Coronary artery (tissue), 2 donors: Measurements from ENCODE around the gene GLOD4.
A peak's percentile ranks its signal among the peaks of the same experiment; 100 is the strongest.
"Not testable (repeated sequence)": the region's sequence is repeated elsewhere in the genome, so short reads cannot be mapped to it uniquely, and the experiment has no call there.

ENCODE experiments used
- DNase-seq: peaks from one replicate; pipeline ENCODE4 v3.0.0-alpha.2; 2017; ENCODE audit warnings: low spot score
- H3K27ac ChIP-seq, 2 donors: fragments of 200-600 bp; sonication (generic); one replicate each; pipeline ENCODE4 v1.5.1; 2016 to 2019
- H3K4me3 ChIP-seq: fragments of 200-600 bp; sonication (generic); 2 replicates; pipeline ENCODE4 v1.5.1; 2016; ENCODE audit warnings: mild to moderate bottlenecking, moderate library complexity
- TF ChIP-seq, protein P1 (sequence below): fragments of 200-600 bp; sonication (generic); IDR thresholded peaks from one replicate; pipeline ENCODE4 v1.5.1; 2019; ENCODE audit warnings: antibody characterized with exemption

Gene GLOD4

GRCh38 chr17:752002-752619 is 30.0 kb downstream of the GLOD4 start, which contains the start of gene GEMIN4:
GEMIN4 (minus strand) TSS chr17:752264; CDS start chr17:752142, 122 bp downstream.
- peak within 1 kb of the TSS; percentile 80 for H3K4me3 ChIP-seq
- H3K27ac ChIP-seq = peak within 1 kb of the TSS; percentile 75 to 94
- peak; percentile 92 for DNase-seq
- TF ChIP-seq, protein P1, sequence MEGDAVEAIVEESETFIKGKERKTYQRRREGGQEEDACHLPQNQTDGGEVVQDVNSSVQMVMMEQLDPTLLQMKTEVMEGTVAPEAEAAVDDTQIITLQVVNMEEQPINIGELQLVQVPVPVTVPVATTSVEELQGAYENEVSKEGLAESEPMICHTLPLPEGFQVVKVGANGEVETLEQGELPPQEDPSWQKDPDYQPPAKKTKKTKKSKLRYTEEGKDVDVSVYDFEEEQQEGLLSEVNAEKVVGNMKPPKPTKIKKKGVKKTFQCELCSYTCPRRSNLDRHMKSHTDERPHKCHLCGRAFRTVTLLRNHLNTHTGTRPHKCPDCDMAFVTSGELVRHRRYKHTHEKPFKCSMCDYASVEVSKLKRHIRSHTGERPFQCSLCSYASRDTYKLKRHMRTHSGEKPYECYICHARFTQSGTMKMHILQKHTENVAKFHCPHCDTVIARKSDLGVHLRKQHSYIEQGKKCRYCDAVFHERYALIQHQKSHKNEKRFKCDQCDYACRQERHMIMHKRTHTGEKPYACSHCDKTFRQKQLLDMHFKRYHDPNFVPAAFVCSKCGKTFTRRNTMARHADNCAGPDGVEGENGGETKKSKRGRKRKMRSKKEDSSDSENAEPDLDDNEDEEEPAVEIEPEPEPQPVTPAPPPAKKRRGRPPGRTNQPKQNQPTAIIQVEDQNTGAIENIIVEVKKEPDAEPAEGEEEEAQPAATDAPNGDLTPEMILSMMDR = peak; percentile 85

GRCh38 chr17:751269-752001 is 30.6 kb downstream of the GLOD4 start:
- TF ChIP-seq, protein P1 = no peak
- no peak for DNase-seq
- peak overlapping the region; percentile 75 to 94 for H3K27ac ChIP-seq
- H3K4me3 ChIP-seq = peak overlapping the region; percentile 80

- TF ChIP-seq, protein P1 = no peak
- no peak for DNase-seq
- Histone ChIP-seq H3K4me3 (peak overlapping the region; percentile 80), H3K27ac (no peak overlapping the region)
Measured at GRCh38 chr17:750431-751037, 31.5 kb downstream of the GLOD4 start.

- not testable (repeated sequence) for H3K4me3 ChIP-seq, H3K27ac ChIP-seq, DNase-seq
Measured at GRCh38 chr17:749359-749758, 32.7 kb downstream of the GLOD4 start.

DNA sequence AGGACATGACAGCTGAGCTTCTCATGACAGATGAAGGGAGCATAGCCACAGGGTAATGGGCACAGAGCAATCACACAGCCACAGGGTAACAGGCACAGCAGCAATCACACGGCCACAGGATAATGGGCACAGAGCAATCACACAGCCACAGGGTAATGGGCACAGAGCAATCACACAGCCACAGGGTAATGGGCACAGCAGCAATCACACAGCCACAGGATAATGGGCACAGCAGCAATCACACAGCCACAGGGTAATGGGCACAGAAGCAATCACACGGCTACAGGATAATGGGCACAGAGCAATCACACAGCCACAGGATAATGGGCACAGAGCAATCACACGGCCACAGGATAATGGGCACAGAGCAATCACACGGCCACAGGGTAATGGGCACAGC is 33.5 kb downstream of the GLOD4 start:
- H3K4me3 ChIP-seq, H3K27ac ChIP-seq, DNase-seq: not testable (repeated sequence)

DNA sequence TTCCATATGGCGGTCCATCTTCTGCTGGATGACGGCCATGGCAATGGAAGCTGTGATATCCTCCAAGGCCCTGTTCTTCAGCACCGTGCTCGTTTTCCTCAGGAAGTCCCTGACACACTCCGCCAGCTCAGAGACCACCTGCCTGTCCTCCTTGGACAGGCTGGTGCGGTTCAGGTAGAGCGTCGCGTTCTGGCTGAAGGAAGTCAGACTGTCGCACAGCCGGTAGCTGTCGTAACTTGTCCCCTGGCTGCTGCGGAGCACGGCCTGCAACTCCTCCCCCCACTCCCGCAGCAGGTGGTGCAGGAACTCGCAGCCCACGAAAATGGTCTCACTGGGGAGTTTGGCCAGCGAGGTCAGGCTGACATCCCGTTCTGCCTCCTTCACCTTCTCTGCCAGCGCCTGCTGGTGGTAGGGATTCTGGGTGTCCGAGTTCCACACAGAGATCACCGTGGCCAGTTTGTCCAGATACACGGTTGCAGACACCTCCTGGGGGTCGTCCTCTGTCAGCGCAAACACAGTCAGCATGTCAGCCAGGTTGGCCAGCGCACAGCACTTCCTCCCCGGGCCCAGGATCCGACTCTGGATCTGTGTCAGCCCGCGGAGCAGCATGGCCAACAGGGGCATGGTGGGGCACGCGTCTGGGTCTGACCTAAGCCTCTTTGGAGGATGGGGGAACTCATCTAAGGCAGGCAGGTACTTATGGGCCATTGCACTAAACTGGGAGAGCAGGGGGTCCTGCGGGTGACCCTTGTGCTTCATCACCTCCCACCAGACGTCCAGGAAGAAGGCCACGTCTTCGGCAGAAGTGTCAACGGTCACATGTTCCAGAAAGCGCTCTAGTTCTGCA is 35.1 kb downstream of the GLOD4 start:
- TF ChIP-seq, protein P1 = no peak
- H3K27ac ChIP-seq = no peak overlapping the region
- no peak for DNase-seq
- H3K4me3 ChIP-seq = no peak overlapping the region

- no peak for DNase-seq
- TF ChIP-seq, protein P1 = no peak
- Histone ChIP-seq H3K4me3 (no peak overlapping the region), H3K27ac (no peak overlapping the region)
Measured at GRCh38 chr17:746181-746580, 35.9 kb downstream of the GLOD4 start.
